PC-9 (cell line): Measurements from ENCODE around the gene NAA30. TPM values are rescaled to one million over a fixed set of nuclear protein-coding genes. Genes with fewer than 3 reads are reported as not detected.

Source experiments
- BruUV-seq: library from RNA; stranded (reverse); fragments of 400-500 nt; replicated peaks from 2 replicates; lab custom pipeline; 2021; lab: Mats Ljungman, UMichigan
- CTCF ChIA-PET: fragments of 300-600 bp; sonication (Branson Sonifier 250); formaldehyde crosslinking; loops from one replicate; lab custom pipeline; 2022; ENCODE audit warnings: antibody characterized with exemption; lab: Charles Lee
- POLR2A ChIA-PET: fragments of 300-600 bp; sonication (Branson Sonifier 250); formaldehyde crosslinking; loops from one replicate; lab custom pipeline; 2022; ENCODE audit warnings: antibody characterized with exemption; ENCODE audit not compliant: unreplicated experiment; lab: Charles Lee
- DNase-seq, 2 experiments: peaks; one replicate each; pipeline versions ENCODE4 v3.0.0 to v3.0.0-alpha.2; 2015 to 2022; ENCODE audit warnings: mixed read lengths in 1 of 2
- H2AFZ ChIP-seq: fragments of 200-600 bp; sonication (generic); 2 replicates; pipeline ENCODE4 v1.8.1; 2017; ENCODE audit warnings: antibody characterized with exemption
- H3F3A ChIP-seq: fragments of 200-600 bp; sonication (generic); 2 replicates; pipeline ENCODE4 v1.8.1; 2017; ENCODE audit warnings: antibody characterized with exemption, mild to moderate bottlenecking, low read depth; ENCODE audit not compliant: insufficient read depth
- H3K27ac ChIP-seq: fragments of 200-600 bp; sonication (generic); 2 replicates; pipeline ENCODE4 v1.6.1; 2016; ENCODE audit warnings: mixed run types
- H3K27me3 ChIP-seq: fragments of 200-600 bp; sonication (generic); 2 replicates; pipeline ENCODE4 v1.6.1; 2016; ENCODE audit warnings: low read depth, mixed run types; ENCODE audit not compliant: insufficient read depth
- H3K36me3 ChIP-seq: fragments of 200-600 bp; sonication (generic); 2 replicates; pipeline ENCODE4 v1.6.1; 2016; ENCODE audit warnings: low read depth, mixed run types
- H3K4me1 ChIP-seq: fragments of 200-600 bp; sonication (generic); replicated peaks from 2 replicates; pipeline ENCODE4 v1.6.1; 2016; ENCODE audit warnings: mixed run types; ENCODE audit not compliant: insufficient read depth
- H3K4me2 ChIP-seq: fragments of 200-600 bp; sonication (generic); 2 replicates; pipeline ENCODE4 v1.6.1; 2017; ENCODE audit warnings: mixed run types
- H3K4me3 ChIP-seq: fragments of 200-600 bp; sonication (generic); 2 replicates; pipeline ENCODE4 v1.6.1; 2016; ENCODE audit warnings: mixed run types
- H3K79me2 ChIP-seq: fragments of 200-600 bp; sonication (generic); 2 replicates; pipeline ENCODE4 v1.6.1; 2017; ENCODE audit warnings: low read depth, mixed run types
- H3K9me2 ChIP-seq: fragments of 200-600 bp; sonication (generic); 2 replicates; pipeline ENCODE4 v1.8.1; 2017; ENCODE audit warnings: mild to moderate bottlenecking; ENCODE audit not compliant: insufficient read depth
- H3K9me3 ChIP-seq: fragments of 200-600 bp; sonication (generic); 2 replicates; pipeline ENCODE4 v1.8.1; 2016; ENCODE audit warnings: low read depth; ENCODE audit not compliant: insufficient read depth
- H4K20me1 ChIP-seq: fragments of 200-600 bp; sonication (generic); 2 replicates; pipeline ENCODE4 v1.8.1; 2017; ENCODE audit not compliant: insufficient read depth
- CTCF ChIP-seq: fragments of 200-600 bp; sonication (generic); conservative IDR thresholded peaks from 2 replicates; pipeline ENCODE4 v1.6.1; 2017; ENCODE audit warnings: mixed run types, antibody characterized with exemption, mild to moderate bottlenecking, moderate library complexity
- EZH2 ChIP-seq: fragments of 200-600 bp; sonication (generic); IDR thresholded peaks from 2 replicates; pipeline ENCODE4 v1.8.0; 2017; ENCODE audit warnings: antibody characterized with exemption, low read depth
- intact Hi-C: fragments of 100-400 bp; cut with micrococcal nuclease; formaldehyde crosslinking; loops from one replicate; pipeline ENCODE4 v1.10.0; 2022; ENCODE audit not compliant: unreplicated experiment
- total RNA-seq: library from RNA; stranded (reverse); gene quantifications from 2 replicates; pipeline ENCODE4 v1.2.3, GENCODE V29; 2021

NAA30 gene
- total RNA-seq, 1 experiment from 2014 or later: 14.2 TPM

GRCh38 chr14:57380935-57381334, 9.5 kb upstream of the NAA30 start:
- Histone ChIP-seq H3K4me3 (no peak overlapping the region), H3K9me3 (no peaks in the 10 kb centered on the region), H3K9me2 (no peaks in the 10 kb centered on the region), H3K79me2 (no peaks in the 10 kb centered on the region), H4K20me1 (no peaks in the 10 kb centered on the region), H3K36me3 (no peaks in the 10 kb centered on the region), H3K27ac (no peak overlapping the region), H3K4me1 (peaks cover 21% of the 10 kb centered on the region), H3K4me2 (no peak overlapping the region), H3K27me3 (no peaks in the 10 kb centered on the region), H3F3A (no peaks in the 10 kb centered on the region), H2AFZ (no peak overlapping the region)
- intact Hi-C loops: no loop called here
- TF ChIP-seq EZH2: no peak
- no peak for TF ChIP-seq CTCF
- POLR2A ChIA-PET: no interaction called here
- DNase-seq: no peak
- CTCF ChIA-PET: interaction anchor here (0.7 kb wide), 1 partner anchor 1417 kb away, joined by 3 read pairs; no protein-coding TSS in a partner anchor
- BruUV-seq: no TSS peak

- Histone ChIP-seq H3F3A (no peaks in the 10 kb centered on the region), H3K4me2 (0 out of 2 replicates have a peak overlapping the region, but pooled peaks have one; percentile 20), H4K20me1 (no peaks in the 10 kb centered on the region), H2AFZ (no peak overlapping the region), H3K79me2 (no peaks in the 10 kb centered on the region), H3K9me2 (no peaks in the 10 kb centered on the region), H3K4me3 (no peak overlapping the region), H3K4me1 (peaks cover 21% of the 10 kb centered on the region), H3K9me3 (no peaks in the 10 kb centered on the region), H3K36me3 (no peaks in the 10 kb centered on the region), H3K27me3 (no peaks in the 10 kb centered on the region), H3K27ac (no peak overlapping the region)
- no TSS peak for BruUV-seq
- ChIA-PET POLR2A (no interaction called here), CTCF (no interaction called here)
- intact Hi-C loops: no loop called here
- DNase-seq: peak in 1 of 2 experiments; percentile 37
- TF ChIP-seq EZH2 (no peak), CTCF (no peak)
These were observed 8.1 kb upstream of the NAA30 start for GRCh38 chr14:57382283-57382682.

GRCh38 chr14:57383125-57383745, 7.2 kb upstream of the NAA30 start:
- DNase-seq: no peak
- Histone ChIP-seq H3K9me3 (no peaks in the 10 kb centered on the region), H3F3A (no peaks in the 10 kb centered on the region), H3K27ac (no peak overlapping the region; the same call in 1 of the 2 replicates), H3K4me2 (no peak overlapping the region), H3K36me3 (no peaks in the 10 kb centered on the region), H3K27me3 (no peaks in the 10 kb centered on the region), H3K4me3 (no peak overlapping the region), H3K9me2 (no peaks in the 10 kb centered on the region), H4K20me1 (no peaks in the 10 kb centered on the region), H2AFZ (no peak overlapping the region), H3K4me1 (peaks cover 21% of the 10 kb centered on the region), H3K79me2 (no peaks in the 10 kb centered on the region)
- ChIA-PET POLR2A (no interaction called here), CTCF (no interaction called here)
- intact Hi-C loops: no loop called here
- no TSS peak for BruUV-seq
- TF ChIP-seq CTCF: no peak
- TF ChIP-seq EZH2: no peak
